Esophagus muscularis mucosa (tissue), 4 donors: ENCODE data around the gene IL22. TPM values are rescaled to one million over a fixed set of nuclear protein-coding genes. Genes with fewer than 3 reads are reported as not detected.

Source experiments
- DNase-seq: peaks from one replicate; pipeline ENCODE4 v3.0.0-alpha.2; 2017; ENCODE audit errors: extremely low spot score
- H3K27ac ChIP-seq, 4 donors: fragments of 200-600 bp; sonication (generic); replicated peaks in 1 of 4; 1 replicate in 3 of 4; 2 replicates in 1 of 4; pipeline ENCODE4 v1.5.1; 2016 to 2019; ENCODE audit warnings: mild to moderate bottlenecking in 1 of 4
- H3K27me3 ChIP-seq, 4 donors: fragments of 200-600 bp; sonication (generic); one replicate each; pipeline versions ENCODE4 v1.5.1 to v1.6.0; 2016 to 2019
- H3K36me3 ChIP-seq, 4 donors: fragments of 200-600 bp; sonication (generic); one replicate each; pipeline ENCODE4 v1.5.1; 2016 to 2019
- H3K4me1 ChIP-seq, 4 donors: fragments of 200-600 bp; sonication (generic); one replicate each; pipeline ENCODE4 v1.5.1; 2016 to 2019
- H3K4me3 ChIP-seq, 4 donors: fragments of 200-600 bp; sonication (generic); 1 replicate in 2 of 4; 2 replicates in 2 of 4; pipeline ENCODE4 v1.5.1; 2016 to 2019; ENCODE audit warnings: mild to moderate bottlenecking in 4 of 4, moderate library complexity in 1 of 4
- H3K9me3 ChIP-seq, 4 donors: fragments of 200-600 bp; sonication (generic); 1 replicate in 3 of 4; 2 replicates in 1 of 4; pipeline ENCODE4 v1.5.1; 2016 to 2019
- EP300 ChIP-seq: sonication (generic); formaldehyde crosslinking; IDR thresholded peaks from one replicate; pipeline ENCODE4 v1.6.1; 2017; ENCODE audit warnings: antibody characterized with exemption
- POLR2A ChIP-seq: fragments of 450-650 bp; IDR thresholded peaks from one replicate; pipeline ENCODE4 v1.6.1; 2017; ENCODE audit warnings: antibody characterized with exemption, moderate library complexity, mild to moderate bottlenecking, low read depth
- POLR2AphosphoS5 ChIP-seq, 2 donors: sonication (generic); formaldehyde crosslinking; IDR thresholded peaks; one replicate each; pipeline ENCODE4 v1.6.1; 2017; ENCODE audit warnings: antibody characterized with exemption in 2 of 2
- WGBS: methylation state at CpG from one replicate; pipeline ENCODE4 v1.1.5; 2018; 5-methylcytosine and 5-hydroxymethylcytosine counted together
- intact Hi-C: fragments of 100-400 bp; cut with DNase I; formaldehyde crosslinking; loops from one replicate; pipeline ENCODE4 v1.15.1; 2023
- total RNA-seq, 4 donors: library from RNA; depleted of rRNA; stranded (reverse); fragments of >200 nt; gene quantifications; one replicate each; pipeline versions ENCODE4 v1.1.0 to v1.2.1, GENCODE V29; 2016
- TF ChIP-seq, protein P1 (sequence below), 3 experiments: fragments of 200-600 bp in 2 of 3; fragments of 450-650 bp in 1 of 3; sonication (generic) in 2 of 3; IDR thresholded peaks; one replicate each; pipeline ENCODE4 v1.5.1; 2017 to 2019; ENCODE audit warnings: antibody characterized with exemption in 3 of 3, mild to moderate bottlenecking in 2 of 3, moderate library complexity in 1 of 3

Gene IL22
- total RNA-seq, 4 donors from 2014 or later = not detected

DNA sequence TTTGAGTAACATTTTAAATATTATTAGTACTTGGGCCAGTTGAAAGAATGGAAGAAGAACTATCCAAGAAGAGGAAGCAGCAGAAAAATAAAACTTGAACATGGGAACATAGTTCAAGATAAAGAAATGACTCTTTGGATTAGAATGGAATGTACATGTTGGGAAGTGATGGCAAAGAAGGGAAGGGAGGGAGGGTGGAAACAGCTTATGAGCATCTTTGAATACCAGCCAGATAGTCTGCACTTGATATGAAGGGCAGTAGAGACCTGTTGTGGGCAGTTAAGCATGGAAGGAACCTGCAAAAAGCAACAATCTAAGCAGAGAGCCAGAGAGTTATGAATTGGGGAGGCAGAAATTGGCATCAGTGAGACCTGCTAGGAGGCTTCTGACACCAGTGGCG, 10.0 kb upstream of the IL22 start:
- TF ChIP-seq, protein P1, sequence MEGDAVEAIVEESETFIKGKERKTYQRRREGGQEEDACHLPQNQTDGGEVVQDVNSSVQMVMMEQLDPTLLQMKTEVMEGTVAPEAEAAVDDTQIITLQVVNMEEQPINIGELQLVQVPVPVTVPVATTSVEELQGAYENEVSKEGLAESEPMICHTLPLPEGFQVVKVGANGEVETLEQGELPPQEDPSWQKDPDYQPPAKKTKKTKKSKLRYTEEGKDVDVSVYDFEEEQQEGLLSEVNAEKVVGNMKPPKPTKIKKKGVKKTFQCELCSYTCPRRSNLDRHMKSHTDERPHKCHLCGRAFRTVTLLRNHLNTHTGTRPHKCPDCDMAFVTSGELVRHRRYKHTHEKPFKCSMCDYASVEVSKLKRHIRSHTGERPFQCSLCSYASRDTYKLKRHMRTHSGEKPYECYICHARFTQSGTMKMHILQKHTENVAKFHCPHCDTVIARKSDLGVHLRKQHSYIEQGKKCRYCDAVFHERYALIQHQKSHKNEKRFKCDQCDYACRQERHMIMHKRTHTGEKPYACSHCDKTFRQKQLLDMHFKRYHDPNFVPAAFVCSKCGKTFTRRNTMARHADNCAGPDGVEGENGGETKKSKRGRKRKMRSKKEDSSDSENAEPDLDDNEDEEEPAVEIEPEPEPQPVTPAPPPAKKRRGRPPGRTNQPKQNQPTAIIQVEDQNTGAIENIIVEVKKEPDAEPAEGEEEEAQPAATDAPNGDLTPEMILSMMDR (IDR thresholded peaks at IDR 0.05) = no peak
- TF ChIP-seq POLR2A = no peak
- no peak for TF ChIP-seq EP300
- Histone ChIP-seq H3K4me3 (no peak overlapping the region), H3K9me3 (no peaks in the 10 kb centered on the region), H3K4me1 (no peaks in the 10 kb centered on the region), H3K27me3 (no peaks in the 10 kb centered on the region), H3K27ac (no peak overlapping the region), H3K36me3 (no peaks in the 10 kb centered on the region)
- WGBS = 93% methylated on average over 1 of the region's 1 CpG
- intact Hi-C loops = no loop called here
- DNase-seq = no peak

DNA sequence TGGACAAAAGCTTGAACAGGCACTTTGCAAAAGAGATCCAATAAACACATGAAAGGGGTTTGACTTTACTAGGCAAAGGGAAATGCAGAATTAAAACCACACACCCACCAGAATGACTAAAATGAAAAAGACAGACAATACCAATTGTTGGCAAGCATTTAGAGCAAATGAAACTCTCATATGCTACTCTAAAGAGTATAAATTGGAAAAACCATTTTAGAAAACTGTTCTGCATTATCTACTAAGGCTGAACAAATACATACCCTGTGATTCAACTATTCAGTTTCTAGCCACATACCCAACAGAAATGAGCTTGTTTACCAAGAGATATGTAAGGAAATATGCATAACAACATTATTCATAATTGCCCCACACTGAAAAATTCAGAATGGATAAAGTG, 8.5 kb upstream of the IL22 start:
- no peaks in the 10 kb centered on the region for H3K9me3 ChIP-seq
- H3K4me1 ChIP-seq = no peaks in the 10 kb centered on the region
- intact Hi-C loops = no loop called here
- no peak for DNase-seq
- no peak overlapping the region for H3K27ac ChIP-seq
- no peaks in the 10 kb centered on the region for H3K36me3 ChIP-seq
- no peak overlapping the region for H3K4me3 ChIP-seq
- TF ChIP-seq, protein P1 (IDR thresholded peaks at IDR 0.05) = no peak
- TF ChIP-seq EP300 = no peak
- TF ChIP-seq POLR2AphosphoS5 (IDR thresholded peaks at IDR 0.05) = no peak
- TF ChIP-seq POLR2A = no peak
- no peaks in the 10 kb centered on the region for H3K27me3 ChIP-seq

DNA sequence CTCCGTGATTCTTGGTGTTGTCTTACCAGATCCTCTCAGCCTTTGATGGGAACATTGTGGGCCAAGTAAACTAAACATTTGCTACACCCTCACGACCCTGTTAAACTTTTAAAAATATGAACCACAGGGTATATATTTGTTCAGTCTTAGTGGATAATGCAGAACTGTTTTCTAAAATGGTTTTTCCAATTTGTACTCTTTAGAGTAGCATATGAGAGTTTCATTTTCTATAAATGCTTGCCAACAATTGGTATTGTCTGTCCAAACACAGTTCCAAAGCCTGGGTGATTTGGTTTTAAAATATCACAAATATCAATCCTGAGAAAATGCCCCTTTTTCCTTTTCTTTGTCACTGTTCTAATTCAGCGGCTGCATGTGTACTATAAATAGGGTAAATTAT, 6.7 kb upstream of the IL22 start:
- TF ChIP-seq, protein P1 (IDR thresholded peaks at IDR 0.05) = no peak
- no peak for TF ChIP-seq POLR2AphosphoS5 (IDR thresholded peaks at IDR 0.05)
- no peak for TF ChIP-seq EP300
- TF ChIP-seq POLR2A = no peak
- H3K36me3 ChIP-seq = no peaks in the 10 kb centered on the region
- DNase-seq = no peak
- intact Hi-C loops = no loop called here
- H3K27me3 ChIP-seq = no peaks in the 10 kb centered on the region
- no peak overlapping the region for H3K27ac ChIP-seq
- H3K9me3 ChIP-seq = no peaks in the 10 kb centered on the region
- H3K4me1 ChIP-seq = no peaks in the 10 kb centered on the region
- no peak overlapping the region for H3K4me3 ChIP-seq
- WGBS = 82% methylated on average over 3 of the region's 3 CpGs

DNA sequence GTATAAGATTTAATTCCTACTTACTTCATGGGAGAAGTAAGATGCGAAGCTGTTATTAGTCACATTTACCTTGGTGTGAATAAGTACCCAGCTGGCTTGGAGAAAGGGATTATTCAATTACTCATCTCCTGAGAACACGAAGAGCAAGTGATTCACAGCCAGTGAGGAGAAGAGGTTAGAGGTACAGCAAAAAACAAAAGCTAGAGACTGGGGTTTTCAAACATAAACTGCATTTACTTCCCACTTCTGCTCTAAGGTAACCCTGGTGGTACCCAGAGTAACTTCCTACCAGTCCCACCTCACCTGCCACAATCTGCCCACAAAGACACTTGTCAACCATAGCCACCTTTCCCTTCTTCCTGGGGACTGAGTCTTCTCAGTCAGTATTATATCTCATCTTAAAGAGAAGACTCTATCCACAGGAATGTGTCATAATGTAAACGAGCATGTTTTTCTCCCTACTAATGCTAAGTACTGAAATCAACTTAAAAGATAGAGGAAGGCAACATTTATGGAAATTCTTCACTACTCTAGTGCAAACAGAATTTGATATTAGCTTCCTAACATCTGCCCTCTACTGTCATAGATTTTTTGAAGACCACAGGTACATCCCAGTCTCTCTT, 6.0 kb upstream of the IL22 start:
- no peaks in the 10 kb centered on the region for H3K9me3 ChIP-seq
- TF ChIP-seq, protein P1 (IDR thresholded peaks at IDR 0.05) = no peak
- no peak for TF ChIP-seq EP300
- intact Hi-C loops = no loop called here
- no peak overlapping the region for H3K4me3 ChIP-seq
- H3K4me1 ChIP-seq = no peaks in the 10 kb centered on the region
- H3K27ac ChIP-seq = no peak overlapping the region
- WGBS = 63% methylated on average over 3 of the region's 3 CpGs
- no peak for DNase-seq
- H3K27me3 ChIP-seq = no peaks in the 10 kb centered on the region
- H3K36me3 ChIP-seq = no peaks in the 10 kb centered on the region

DNA sequence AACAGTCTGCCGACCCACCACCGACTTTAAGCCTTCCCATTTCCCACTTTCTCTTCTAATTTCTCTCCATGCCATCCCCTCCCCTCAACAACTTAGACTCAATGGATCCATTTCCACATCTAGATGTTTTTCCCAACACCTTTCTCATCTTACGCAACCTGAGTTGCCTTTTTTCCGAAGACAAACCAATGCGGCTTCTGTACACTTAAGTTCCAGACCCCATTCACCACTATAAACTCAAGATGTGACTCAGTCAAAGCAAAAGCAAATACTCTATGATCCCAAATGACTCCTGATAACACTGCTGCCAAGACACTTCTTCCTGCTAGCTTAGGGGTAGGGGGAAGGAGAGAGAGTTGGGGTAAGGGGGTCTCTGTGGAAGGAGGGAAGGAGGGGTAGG, 1.3 kb downstream of the IL22 start:
- Histone ChIP-seq H3K27me3 (no peaks in the 10 kb centered on the region), H3K27ac (no peak overlapping the region), H3K4me1 (no peaks in the 10 kb centered on the region), H3K9me3 (no peaks in the 10 kb centered on the region), H3K36me3 (no peaks in the 10 kb centered on the region), H3K4me3 (no peak overlapping the region)
- DNase-seq = no peak
- intact Hi-C loops = no loop called here
- TF ChIP-seq POLR2AphosphoS5 (IDR thresholded peaks at IDR 0.05) (no peak), POLR2A (no peak), EP300 (no peak)
- WGBS = 96% methylated on average over 5 of the region's 5 CpGs
